Stomach smooth muscle (tissue), 2 donors: ENCODE results near the gene YJU2.
"Not testable (repeated sequence)": the region's sequence is repeated elsewhere in the genome, so short reads cannot be mapped to it uniquely, and the experiment has no call there.

Experiments used
- H3K27ac ChIP-seq: one replicate; pipeline ENCODE4 v1.7.0; 2013; ENCODE audit warnings: mild to moderate bottlenecking, low read length, inconsistent platforms
- H3K27me3 ChIP-seq, 2 donors: one replicate each; pipeline ENCODE4 v1.7.0; 2013; ENCODE audit warnings: low read length in 2 of 2; ENCODE audit not compliant: insufficient read depth in 2 of 2, control insufficient read depth in 1 of 2
- H3K36me3 ChIP-seq, 2 donors: one replicate each; pipeline ENCODE4 v1.7.0; 2013; ENCODE audit warnings: low read length in 2 of 2; ENCODE audit not compliant: control insufficient read depth in 2 of 2, insufficient read depth in 2 of 2
- H3K4me1 ChIP-seq: one replicate; pipeline ENCODE4 v1.7.0; 2013; ENCODE audit warnings: low read length; ENCODE audit not compliant: control insufficient read depth, insufficient read depth
- H3K4me3 ChIP-seq, 2 donors: one replicate each; pipeline ENCODE4 v1.7.0; 2013; ENCODE audit warnings: low read length in 2 of 2
- H3K9ac ChIP-seq, 2 donors: one replicate each; pipeline ENCODE4 v1.7.0; 2013; ENCODE audit warnings: low read length in 2 of 2, mild to moderate bottlenecking in 1 of 2
- H3K9me3 ChIP-seq, 2 donors: one replicate each; pipeline ENCODE4 v1.7.0; 2013; ENCODE audit warnings: low read length in 2 of 2; ENCODE audit not compliant: control insufficient read depth in 2 of 2
- donor health status: healthy.
- donor health status: Pancreatic carcinoma.

Gene YJU2

GRCh38 chr19:4241824-4242430 lies 5.0 kb upstream of the YJU2 start:
- H3K36me3 ChIP-seq = no peaks in the 10 kb centered on the region
- no peak overlapping the region for H3K9ac ChIP-seq
- no peaks in the 10 kb centered on the region for H3K27me3 ChIP-seq
- peaks cover 6% of the 10 kb centered on the region for H3K4me1 ChIP-seq
- no peak overlapping the region for H3K27ac ChIP-seq
- H3K4me3 ChIP-seq = no peak overlapping the region
- no peaks in the 10 kb centered on the region for H3K9me3 ChIP-seq

- Histone ChIP-seq H3K36me3 (peaks cover 9 to 18% of the 10 kb centered on the region in 2 donors), H3K4me1 (peaks cover 10% of the 10 kb centered on the region), H3K4me3 (peak overlapping the region in 1 of 2 donors; percentile 99)
- not testable (repeated sequence) for H3K9me3 ChIP-seq, H3K9ac ChIP-seq, H3K27ac ChIP-seq, H3K27me3 ChIP-seq
Measured at GRCh38 chr19:4245938-4246337, 942 bp upstream of the YJU2 start.

GRCh38 chr19:4256563-4256962 lies 9.7 kb downstream of the YJU2 start:
- Histone ChIP-seq H3K27ac (no peak overlapping the region), H3K27me3 (no peaks in the 10 kb centered on the region), H3K9ac (no peak overlapping the region), H3K36me3 (peaks cover 39 to 50% of the 10 kb centered on the region in 2 donors), H3K4me3 (no peak overlapping the region), H3K4me1 (no peaks in the 10 kb centered on the region), H3K9me3 (peaks cover 0 to 6% of the 10 kb centered on the region in 2 donors)

- no peaks in the 10 kb centered on the region for H3K4me1 ChIP-seq
- peaks cover 35 to 51% of the 10 kb centered on the region in 2 donors for H3K36me3 ChIP-seq
- no peaks in the 10 kb centered on the region for H3K27me3 ChIP-seq
- H3K9ac ChIP-seq = no peak overlapping the region
- no peak overlapping the region for H3K27ac ChIP-seq
- peaks cover 0 to 6% of the 10 kb centered on the region in 2 donors for H3K9me3 ChIP-seq
- H3K4me3 ChIP-seq = no peak overlapping the region
Measured at GRCh38 chr19:4257025-4257424, 10.1 kb downstream of the YJU2 start.

- Histone ChIP-seq H3K4me1 (no peaks in the 10 kb centered on the region), H3K9me3 (peaks cover 0 to 6% of the 10 kb centered on the region in 2 donors), H3K36me3 (peaks cover 35 to 46% of the 10 kb centered on the region in 2 donors)
Measured at GRCh38 chr19:4258181-4258580, 11.3 kb downstream of the YJU2 start.

GRCh38 chr19:4260613-4261191 lies 13.8 kb downstream of the YJU2 start:
- Histone ChIP-seq H3K4me1 (no peaks in the 10 kb centered on the region), H3K9me3 (peaks cover 0 to 6% of the 10 kb centered on the region in 2 donors), H3K36me3 (peaks cover 27 to 34% of the 10 kb centered on the region in 2 donors), H3K9ac (no peak overlapping the region), H3K27me3 (no peaks in the 10 kb centered on the region), H3K4me3 (no peak overlapping the region), H3K27ac (no peak overlapping the region)

More at GRCh38 chr19:4258181-4258580, 11.3 kb downstream of the YJU2 start:
- H3K27me3 ChIP-seq = no peaks in the 10 kb centered on the region
- H3K9ac ChIP-seq = no peak overlapping the region
- H3K4me3 ChIP-seq = no peak overlapping the region
- H3K27ac ChIP-seq = no peak overlapping the region

- peaks cover 28 to 29% of the 10 kb centered on the region in 2 donors for H3K36me3 ChIP-seq
- H3K4me3 ChIP-seq = no peak overlapping the region
- H3K4me1 ChIP-seq = no peaks in the 10 kb centered on the region
- H3K9ac ChIP-seq = no peak overlapping the region
- no peaks in the 10 kb centered on the region for H3K9me3 ChIP-seq
- H3K27ac ChIP-seq = no peak overlapping the region
- no peaks in the 10 kb centered on the region for H3K27me3 ChIP-seq
Measured at GRCh38 chr19:4264812-4265211, 17.9 kb downstream of the YJU2 start.

- H3K27ac ChIP-seq = no peak overlapping the region
- H3K4me1 ChIP-seq = no peaks in the 10 kb centered on the region
- no peak overlapping the region for H3K4me3 ChIP-seq
- no peaks in the 10 kb centered on the region for H3K9me3 ChIP-seq
- H3K36me3 ChIP-seq = peaks cover 21 to 24% of the 10 kb centered on the region in 2 donors
- H3K27me3 ChIP-seq = no peaks in the 10 kb centered on the region
- no peak overlapping the region for H3K9ac ChIP-seq
Measured at GRCh38 chr19:4266253-4267000, 19.5 kb downstream of the YJU2 start.

- Histone ChIP-seq H3K9ac (no peak overlapping the region), H3K9me3 (no peaks in the 10 kb centered on the region), H3K27ac (no peak overlapping the region), H3K4me3 (no peak overlapping the region), H3K4me1 (no peaks in the 10 kb centered on the region), H3K27me3 (no peaks in the 10 kb centered on the region), H3K36me3 (peaks cover 21 to 22% of the 10 kb centered on the region in 2 donors)
Measured at GRCh38 chr19:4267101-4267900, 20.4 kb downstream of the YJU2 start.

- no peaks in the 10 kb centered on the region for H3K9me3 ChIP-seq
- H3K4me3 ChIP-seq = no peak overlapping the region
- H3K4me1 ChIP-seq = no peaks in the 10 kb centered on the region
- no peak overlapping the region for H3K27ac ChIP-seq
- H3K27me3 ChIP-seq = no peaks in the 10 kb centered on the region
- peaks cover 16 to 20% of the 10 kb centered on the region in 2 donors for H3K36me3 ChIP-seq
- H3K9ac ChIP-seq = no peak overlapping the region
Measured at GRCh38 chr19:4267901-4268815, 21.3 kb downstream of the YJU2 start.
